ENCODE results near the gene USP31. TPM values are rescaled to one million over a fixed set of nuclear protein-coding genes. Genes with fewer than 3 reads are reported as not detected.

The USP31 gene
- total and polyA plus RNA-seq, 2 of the 8 experiments (the other 6 are each of a cell fraction or from before 2014, with no cell fraction given), result 6.7 to 19.0 TPM

DNA sequence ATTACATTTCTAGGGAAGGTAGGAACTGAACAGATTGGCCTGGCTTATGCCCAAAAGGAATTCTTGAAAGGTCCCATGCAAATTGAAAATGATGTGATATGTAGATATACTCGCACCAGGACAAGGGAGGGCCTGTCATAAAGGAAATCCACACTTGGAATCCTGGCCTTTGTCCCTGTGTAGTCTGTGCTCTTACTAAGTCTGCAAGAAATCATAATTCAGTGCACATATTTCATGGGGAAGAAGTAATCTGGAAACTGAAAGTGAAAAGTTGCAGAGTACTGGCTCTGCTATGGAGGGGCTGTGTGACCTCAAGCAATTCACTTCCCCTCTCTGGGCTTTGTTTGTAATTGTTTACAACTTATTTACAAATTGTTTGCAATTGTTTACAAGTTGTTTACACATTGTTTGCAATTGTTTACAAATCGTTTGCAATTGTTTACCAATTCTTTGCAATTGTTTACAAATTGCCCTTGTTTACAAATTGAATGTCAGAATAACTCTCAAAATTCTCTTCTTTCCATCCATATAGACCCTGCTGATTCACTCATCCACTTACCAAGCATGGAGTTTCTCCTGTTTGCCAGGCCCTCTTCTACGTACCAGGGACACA lies 46.2 kb upstream of the USP31 start:
- TF ChIP-seq YY1 (IDR thresholded peaks at IDR 0.05; ENCODE audit: low read depth, low read length) (no peak), KDM1A (IDR thresholded peaks at IDR 0.05; ENCODE audit: borderline replicate concordance, low read length) (0 out of 2 replicates have a peak, but pooled peaks have one; percentile 27), RAD21 (IDR thresholded peaks at IDR 0.05 in 1 of 2, conservative IDR thresholded peaks at IDR 0.05 in 1 of 2; ENCODE audit: low read depth in 2 of 2, low read length in 2 of 2) (no peak), SP1 (IDR thresholded peaks at IDR 0.05; ENCODE audit: low read depth, low read length) (no peak)
- H4K8ac ChIP-seq (ENCODE audit: extremely low read depth, insufficient read depth, low read length), result no peak overlapping the region
- H2AFZ ChIP-seq (ENCODE audit: low read length), result no peak overlapping the region
- ChIA-PET CTCF (ENCODE audit: partially characterized antibody) (interaction anchor here (1.7 to 2.3 kb wide), 2 partner anchors 12 to 239 kb away, joined by 5 to 8 read pairs; no protein-coding TSS in a partner anchor), POLR2A (ENCODE audit: partially characterized antibody) (no interaction called here)
- H3K4me3 ChIP-seq (ENCODE audit: extremely low read depth in 1 of 4, insufficient read depth in 2 of 4, low read depth in 3 of 4, low read length in 4 of 4), result no peak overlapping the region
- no peaks in the 10 kb centered on the region for H3K23me2 ChIP-seq (ENCODE audit: low read depth, low read length)
- H2BK15ac ChIP-seq (ENCODE audit: low read length), result no peak overlapping the region
- no peak overlapping the region for H3K4ac ChIP-seq (replicated peaks; ENCODE audit: insufficient read length, low read depth, low read length)
- H3K18ac ChIP-seq (ENCODE audit: extremely low read depth, low read length), result no peak overlapping the region
- DNase-seq (ENCODE audit: low read depth in 1 of 2, low spot score in 2 of 2), result no peak
- no peak overlapping the region for H2BK120ac ChIP-seq (replicated peaks; ENCODE audit: low read depth, low read length)
- H4K91ac ChIP-seq (replicated peaks; ENCODE audit: insufficient read length, low read length), result no peak overlapping the region
- no peak overlapping the region for H2AK5ac ChIP-seq (ENCODE audit: low read depth, low read length)
- H3K36me3 ChIP-seq (ENCODE audit: control insufficient read depth in 2 of 4, insufficient read depth in 4 of 4, low read length in 3 of 4), result peaks cover 0 to 6% (median 0%) of the 10 kb centered on the region in 4 experiments; a peak in 2 of 8 replicates
- H4K20me1 ChIP-seq (replicated peaks in 1 of 2; ENCODE audit: control insufficient read depth in 1 of 2, insufficient read depth in 2 of 2, low read length in 2 of 2), result no peaks in the 10 kb centered on the region
- no peak overlapping the region for H3K14ac ChIP-seq (ENCODE audit: insufficient read length)
- WGBS, 2 experiments (ENCODE audit: extremely low coverage in 1 of 2, insufficient coverage in 1 of 2, insufficient read length in 1 of 2, insufficient replicate concordance in 2 of 2, low coverage in 1 of 2, low lambda C conversion rate in 2 of 2, missing lambda C conversion rate in 1 of 2), result 86% methylated on average over 3 of the region's 3 CpGs; no CpG with 5 or more reads in 1 of the 2 experiments
- H2BK20ac ChIP-seq (ENCODE audit: low read length), result no peak overlapping the region
- no peaks in the 10 kb centered on the region for H3K79me1 ChIP-seq (ENCODE audit: low read depth, low read length)
- no peak overlapping the region for H3K23ac ChIP-seq (ENCODE audit: insufficient read length)
- H3K27ac ChIP-seq (ENCODE audit: low read depth, low read length), result no peak overlapping the region
- peak overlapping the region in 1 of 4 experiments; percentile 40; a peak in 1 of 7 replicates for H3K9ac ChIP-seq (replicated peaks in 1 of 4; ENCODE audit: extremely low read depth in 1 of 4, low read depth in 3 of 4, low read length in 3 of 4)
- H2BK5ac ChIP-seq (ENCODE audit: low read depth, low read length), result no peak overlapping the region
- H2BK12ac ChIP-seq (ENCODE audit: low read depth, low read length), result no peak overlapping the region
- FAIRE-seq, result no peak
- no peak overlapping the region for H3K56ac ChIP-seq (replicated peaks; ENCODE audit: insufficient read length, low read depth, low read length)
- no peaks in the 10 kb centered on the region for H3K9me3 ChIP-seq (ENCODE audit: insufficient read depth in 2 of 2, low read depth in 1 of 2, low read length in 1 of 2)
- H3K4me2 ChIP-seq (ENCODE audit: insufficient read depth in 1 of 2, low read depth in 2 of 2, low read length in 2 of 2), result peak overlapping the region in 1 of 2 experiments; percentile 59; a peak in 1 of 4 replicates
- no peaks in the 10 kb centered on the region for H3K79me2 ChIP-seq (ENCODE audit: control insufficient read depth in 1 of 2, insufficient read depth in 2 of 2, low read length in 2 of 2)
- H3K27me3 ChIP-seq (replicated peaks in 1 of 4; ENCODE audit: control insufficient read depth in 3 of 4, extremely low read depth in 1 of 4, insufficient read depth in 3 of 4, low read length in 3 of 4), result no peaks in the 10 kb centered on the region
- H3K4me1 ChIP-seq (replicated peaks in 1 of 4; ENCODE audit: control insufficient read depth in 3 of 4, insufficient read depth in 4 of 4, low read length in 3 of 4), result peaks cover 5 to 20% (median 11%) of the 10 kb centered on the region in 4 experiments; a peak in 6 of 7 replicates
- H4K5ac ChIP-seq (ENCODE audit: insufficient read length, low read depth, low read length), result no peak overlapping the region
